ENCODE measurements around the gene MYO9A. TPM values are rescaled to one million over a fixed set of nuclear protein-coding genes. Genes with fewer than 3 reads are reported as not detected.

Gene MYO9A
- total RNA-seq, 1 experiment from 2014 or later: 23.0 TPM

- no TSS peak for BruUV-seq (replicated peaks)
- ChIA-PET RAD21 (ENCODE audit: low non-redundant PET in 1 of 2, low total read pairs in 2 of 2, uncharacterized antibody in 2 of 2, unreplicated experiment in 2 of 2) (no interaction called here), POLR2A (no interaction called here), CTCF (interaction anchor here (1.4 to 1.5 kb wide), 2 partner anchors 401 to 410 kb away, joined by 3 to 10 read pairs; no protein-coding TSS in a partner anchor)
- H3K4me1 ChIP-seq (ENCODE audit: control insufficient read depth in 1 of 2, insufficient read depth in 2 of 2, low read length in 2 of 2): peaks cover 4 to 12% of the 10 kb centered on the region in 2 experiments; a peak in 3 of 4 replicates
- no peak for DNase-seq (ENCODE audit: low read depth, low spot score)
- no peak overlapping the region for H3K4me2 ChIP-seq (ENCODE audit: low read length)
- H3K36me3 ChIP-seq (ENCODE audit: control insufficient read depth in 1 of 2, insufficient read depth in 2 of 2, low read length in 2 of 2): no peaks in the 10 kb centered on the region
- H3K9me2 ChIP-seq (ENCODE audit: insufficient read depth): no peaks in the 10 kb centered on the region
- TF ChIP-seq JUND (IDR thresholded peaks at IDR 0.05) (no peak), ATF3 (IDR thresholded peaks at IDR 0.05) (no peak)
- ATAC-seq: no peak
- no peak overlapping the region for H3K9ac ChIP-seq (ENCODE audit: low read length)
- H3K79me2 ChIP-seq (ENCODE audit: insufficient read depth, low read length): no peaks in the 10 kb centered on the region
- no peaks in the 10 kb centered on the region for H3K27me3 ChIP-seq (ENCODE audit: insufficient read depth, low read length)
- H2AFZ ChIP-seq (ENCODE audit: low read depth, low read length, poor library complexity, severe bottlenecking): no peak overlapping the region
- no peak overlapping the region for H3K4me3 ChIP-seq (replicated peaks in 1 of 2; ENCODE audit: low read depth in 1 of 2, low read length in 2 of 2)
- H3K27ac ChIP-seq (ENCODE audit: low read depth, low read length): no peak overlapping the region
- H4K20me1 ChIP-seq (ENCODE audit: insufficient read depth): no peaks in the 10 kb centered on the region
- intact Hi-C loops (cut with micrococcal nuclease): no loop called here
- H3K9me3 ChIP-seq (ENCODE audit: control insufficient read depth in 1 of 2, insufficient read depth in 1 of 2, low read depth in 1 of 2, low read length in 2 of 2): no peaks in the 10 kb centered on the region
These were observed 36.4 kb upstream of the MYO9A start for GRCh38 chr15:72154316-72154715.

GRCh38 chr15:72153269-72154000, 35.5 kb upstream of the MYO9A start:
- H3K4me1 ChIP-seq (ENCODE audit: control insufficient read depth in 1 of 2, insufficient read depth in 2 of 2, low read length in 2 of 2): peaks cover 4 to 12% of the 10 kb centered on the region in 2 experiments; a peak in 3 of 4 replicates
- intact Hi-C loops (cut with micrococcal nuclease): loop anchor here (2.0 kb wide), 1 partner anchor 401 kb away; no protein-coding TSS in a partner anchor
- no peaks in the 10 kb centered on the region for H3K9me2 ChIP-seq (ENCODE audit: insufficient read depth)
- no TSS peak for BruUV-seq (replicated peaks)
- TF ChIP-seq FOSL1 (IDR thresholded peaks at IDR 0.05; ENCODE audit: low read depth) (no peak), EZH2 (IDR thresholded peaks at IDR 0.05) (no peak), REST (IDR thresholded peaks at IDR 0.05; ENCODE audit: low read depth) (no peak), ZBTB33 (IDR thresholded peaks at IDR 0.05; ENCODE audit: extremely low read depth, insufficient replicate concordance, low read length) (no peak), TCF7L2 (IDR thresholded peaks at IDR 0.05; ENCODE audit: borderline replicate concordance, extremely low read depth, insufficient read depth, insufficient read length) (no peak), RAD21 (IDR thresholded peaks at IDR 0.05; ENCODE audit: low read depth) (no peak), EGR1 (IDR thresholded peaks at IDR 0.05; ENCODE audit: low read depth) (no peak), ATF3 (IDR thresholded peaks at IDR 0.05) (no peak), CBX3 (IDR thresholded peaks at IDR 0.05; ENCODE audit: low read depth) (no peak), CEBPB (IDR thresholded peaks at IDR 0.05; ENCODE audit: low read depth) (no peak), SP1 (IDR thresholded peaks at IDR 0.05; ENCODE audit: low read depth) (no peak)
- H3K27me3 ChIP-seq (ENCODE audit: insufficient read depth, low read length): no peaks in the 10 kb centered on the region
- DNase-seq (ENCODE audit: low read depth, low spot score): no peak
- H3K27ac ChIP-seq (ENCODE audit: low read depth, low read length): no peak overlapping the region
- H2AFZ ChIP-seq (ENCODE audit: low read depth, low read length, poor library complexity, severe bottlenecking): no peak overlapping the region
- ATAC-seq: no peak
- no peaks in the 10 kb centered on the region for H3K36me3 ChIP-seq (ENCODE audit: control insufficient read depth in 1 of 2, insufficient read depth in 2 of 2, low read length in 2 of 2)
- no peaks in the 10 kb centered on the region for H3K9me3 ChIP-seq (ENCODE audit: control insufficient read depth in 1 of 2, insufficient read depth in 1 of 2, low read depth in 1 of 2, low read length in 2 of 2)
- POLR2A ChIA-PET: interaction anchor here (0.7 kb wide), 1 partner anchor 709 kb away, joined by 7 read pairs; no protein-coding TSS in a partner anchor
- CTCF ChIA-PET: interaction anchor here (1.4 to 1.5 kb wide), 2 partner anchors 400 to 410 kb away, joined by 3 to 10 read pairs; no protein-coding TSS in a partner anchor
- no peak overlapping the region for H3K4me3 ChIP-seq (replicated peaks in 1 of 2; ENCODE audit: low read depth in 1 of 2, low read length in 2 of 2)
- H4K20me1 ChIP-seq (ENCODE audit: insufficient read depth): no peaks in the 10 kb centered on the region
- RAD21 ChIA-PET (ENCODE audit: low non-redundant PET in 1 of 2, low total read pairs in 2 of 2, uncharacterized antibody in 2 of 2, unreplicated experiment in 2 of 2): no interaction called here
- no peak overlapping the region for H3K9ac ChIP-seq (ENCODE audit: low read length)
- no peaks in the 10 kb centered on the region for H3K79me2 ChIP-seq (ENCODE audit: insufficient read depth, low read length)
- no peak overlapping the region for H3K4me2 ChIP-seq (ENCODE audit: low read length)
